Measurements from ENCODE around the gene CENPO. TPM values are rescaled to one million over a fixed set of nuclear protein-coding genes. Genes with fewer than 3 reads are reported as not detected.
A peak's percentile ranks its signal among the peaks of the same experiment; 100 is the strongest.

CENPO gene
- total RNA-seq, 1 donor: 26.3 TPM

GRCh38 chr2:24852026-24852425 lies 58.8 kb downstream of the CENPO start:
- TF ChIP-seq CTCF (IDR thresholded peaks at IDR 0.05; ENCODE audit: insufficient read depth, low read depth, low read length): no peak
- H3K4me3 ChIP-seq (ENCODE audit: low read depth, low read length): no peak overlapping the region
- no peak for DNase-seq (ENCODE audit: low read depth)

- H3K4me3 ChIP-seq (ENCODE audit: low read depth, low read length): no peak overlapping the region
- no peak for TF ChIP-seq CTCF (IDR thresholded peaks at IDR 0.05; ENCODE audit: insufficient read depth, low read depth, low read length)
- no peak for DNase-seq (ENCODE audit: low read depth)
These were observed 59.3 kb downstream of the CENPO start for GRCh38 chr2:24852431-24853020.

- no peak overlapping the region for H3K4me3 ChIP-seq (ENCODE audit: low read depth, low read length)
- TF ChIP-seq CTCF (IDR thresholded peaks at IDR 0.05; ENCODE audit: insufficient read depth, low read depth, low read length): no peak
- no peak for DNase-seq (ENCODE audit: low read depth)
These were observed 59.8 kb downstream of the CENPO start for GRCh38 chr2:24853046-24853445.

- peak; percentile 82 for DNase-seq (ENCODE audit: low read depth)
These were observed 60.8 kb downstream of the CENPO start for GRCh38 chr2:24853996-24854395.

GRCh38 chr2:24855022-24855622 lies 61.9 kb downstream of the CENPO start:
- TF ChIP-seq CTCF (IDR thresholded peaks at IDR 0.05; ENCODE audit: insufficient read depth, low read depth, low read length): no peak
- H3K4me3 ChIP-seq (ENCODE audit: low read depth, low read length): no peak overlapping the region
- DNase-seq (ENCODE audit: low read depth): peak; percentile 59

More at GRCh38 chr2:24853996-24854395, 60.8 kb downstream of the CENPO start:
- H3K4me3 ChIP-seq (ENCODE audit: low read depth, low read length): no peak overlapping the region
- no peak for TF ChIP-seq CTCF (IDR thresholded peaks at IDR 0.05; ENCODE audit: insufficient read depth, low read depth, low read length)

GRCh38 chr2:24855726-24856125 lies 62.5 kb downstream of the CENPO start:
- TF ChIP-seq CTCF (IDR thresholded peaks at IDR 0.05; ENCODE audit: insufficient read depth, low read depth, low read length): no peak
- H3K4me3 ChIP-seq (ENCODE audit: low read depth, low read length): no peak overlapping the region
- peak; percentile 87 for DNase-seq (ENCODE audit: low read depth)
